ENCODE results near the gene PAK5.
"Not testable (repeated sequence)": the region's sequence is repeated elsewhere in the genome, so short reads cannot be mapped to it uniquely, and the experiment has no call there.

Gene PAK5

GRCh38 chr20:9672981-9673380, 165.9 kb downstream of the PAK5 start:
- FAIRE-seq: no peak

GRCh38 chr20:9672027-9672426, 166.8 kb downstream of the PAK5 start:
- no peak for FAIRE-seq

GRCh38 chr20:9668381-9668780, 170.5 kb downstream of the PAK5 start:
- FAIRE-seq: no peak

- FAIRE-seq: no peak
These were observed 175.5 kb downstream of the PAK5 start for GRCh38 chr20:9663423-9663822.

- no peak for FAIRE-seq
These were observed 178.5 kb downstream of the PAK5 start for GRCh38 chr20:9660236-9660868.

GRCh38 chr20:9647741-9648140, 191.1 kb downstream of the PAK5 start:
- FAIRE-seq: no peak

- no peak for FAIRE-seq
These were observed 192.5 kb downstream of the PAK5 start for GRCh38 chr20:9646375-9646774.

- no peak for FAIRE-seq
These were observed 196.0 kb downstream of the PAK5 start for GRCh38 chr20:9642882-9643281.

- not testable (repeated sequence) for FAIRE-seq
These were observed 197.3 kb downstream of the PAK5 start for GRCh38 chr20:9641499-9642000.

- FAIRE-seq: no peak
These were observed 201.0 kb downstream of the PAK5 start for GRCh38 chr20:9637889-9638288.

GRCh38 chr20:9635750-9636149, 203.1 kb downstream of the PAK5 start:
- FAIRE-seq: no peak

GRCh38 chr20:9634327-9634726, 204.5 kb downstream of the PAK5 start:
- no peak for FAIRE-seq

GRCh38 chr20:9632991-9633390, 205.9 kb downstream of the PAK5 start:
- no peak for FAIRE-seq

- FAIRE-seq: no peak
These were observed 206.6 kb downstream of the PAK5 start for GRCh38 chr20:9632265-9632664.

- FAIRE-seq: no peak
These were observed 208.3 kb downstream of the PAK5 start for GRCh38 chr20:9630554-9630953.

GRCh38 chr20:9629831-9630230, 209.0 kb downstream of the PAK5 start:
- no peak for FAIRE-seq

- no peak for FAIRE-seq
These were observed 210.3 kb downstream of the PAK5 start for GRCh38 chr20:9628589-9628988.

GRCh38 chr20:9628141-9628540, 210.7 kb downstream of the PAK5 start:
- FAIRE-seq: no peak

GRCh38 chr20:9627219-9627618, 211.7 kb downstream of the PAK5 start:
- no peak for FAIRE-seq

GRCh38 chr20:9626357-9626756, 212.5 kb downstream of the PAK5 start:
- no peak for FAIRE-seq

GRCh38 chr20:9617940-9618339, 220.9 kb downstream of the PAK5 start:
- peak; percentile 95 for FAIRE-seq

GRCh38 chr20:9616833-9617461, 221.9 kb downstream of the PAK5 start:
- FAIRE-seq: peak; percentile 97

GRCh38 chr20:9616455-9616805, 222.4 kb downstream of the PAK5 start:
- FAIRE-seq: no peak

- no peak for FAIRE-seq
These were observed 223.0 kb downstream of the PAK5 start for GRCh38 chr20:9615766-9616454.

Measured in islet of Langerhans (tissue), 1 donor.